ENCODE measurements around the gene CCDC174.

- TF ChIP-seq FOXM1 (IDR thresholded peaks at IDR 0.05; ENCODE audit: borderline replicate concordance) (no peak), ELF4 (IDR thresholded peaks at IDR 0.05) (no peak), BHLHE40 (IDR thresholded peaks at IDR 0.05; ENCODE audit: borderline replicate concordance) (no peak), SP1 (IDR thresholded peaks at IDR 0.05) (no peak), SUZ12 (IDR thresholded peaks at IDR 0.05) (no peak), ARNT (IDR thresholded peaks at IDR 0.05) (no peak), HDGF (IDR thresholded peaks at IDR 0.05; ENCODE audit: borderline replicate concordance) (no peak), FOXK2 (IDR thresholded peaks at IDR 0.05) (no peak), LEF1 (IDR thresholded peaks at IDR 0.05; ENCODE audit: borderline replicate concordance) (no peak), CTBP1 (IDR thresholded peaks at IDR 0.05; ENCODE audit: borderline replicate concordance) (no peak)
- TF ChIP-seq, protein P1, sequence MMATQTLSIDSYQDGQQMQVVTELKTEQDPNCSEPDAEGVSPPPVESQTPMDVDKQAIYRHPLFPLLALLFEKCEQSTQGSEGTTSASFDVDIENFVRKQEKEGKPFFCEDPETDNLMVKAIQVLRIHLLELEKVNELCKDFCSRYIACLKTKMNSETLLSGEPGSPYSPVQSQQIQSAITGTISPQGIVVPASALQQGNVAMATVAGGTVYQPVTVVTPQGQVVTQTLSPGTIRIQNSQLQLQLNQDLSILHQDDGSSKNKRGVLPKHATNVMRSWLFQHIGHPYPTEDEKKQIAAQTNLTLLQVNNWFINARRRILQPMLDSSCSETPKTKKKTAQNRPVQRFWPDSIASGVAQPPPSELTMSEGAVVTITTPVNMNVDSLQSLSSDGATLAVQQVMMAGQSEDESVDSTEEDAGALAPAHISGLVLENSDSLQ (IDR thresholded peaks at IDR 0.05): no peak
Measured at GRCh38 chr3:14658978-14659377, 7.4 kb downstream of the CCDC174 start.
